ENCODE measurements around the gene CBX4. TPM values are rescaled to one million over a fixed set of nuclear protein-coding genes. Genes with fewer than 3 reads are reported as not detected.

CBX4 gene
- total RNA-seq, 1 experiment from 2014 or later: 6.2 TPM

- H4K8ac ChIP-seq (replicated peaks; ENCODE audit: insufficient read length, low read depth, low read length): no peak overlapping the region
- no peaks in the 10 kb centered on the region for H3K79me1 ChIP-seq (ENCODE audit: insufficient read depth, low read depth, low read length, poor library complexity, severe bottlenecking)
- no peak overlapping the region for H4K91ac ChIP-seq (ENCODE audit: insufficient read length, low read depth, low read length)
- H3K27me3 Mint-ChIP-seq (ENCODE audit: low read depth): peaks cover 100% of the 10 kb centered on the region
- H4K5ac ChIP-seq (ENCODE audit: insufficient read length, low read depth, low read length): no peak overlapping the region
- no peak for DNase-seq
- no peak overlapping the region for H3K56ac ChIP-seq (ENCODE audit: insufficient read length, low read depth, low read length)
- no peak overlapping the region for H2BK5ac ChIP-seq (ENCODE audit: insufficient read length, low read length)
- no peak overlapping the region for H2AK5ac ChIP-seq (ENCODE audit: insufficient read length, low read length)
- H2BK120ac ChIP-seq (ENCODE audit: low read depth, low read length, poor library complexity, severe bottlenecking): no peak overlapping the region
- no peaks in the 10 kb centered on the region for H3K23me2 ChIP-seq (ENCODE audit: insufficient read length, low read depth, low read length, poor library complexity, severe bottlenecking)
- H3K18ac ChIP-seq (ENCODE audit: insufficient read length, low read depth, low read length): no peak overlapping the region
- H3K9me3 ChIP-seq (ENCODE audit: control insufficient read depth, low read depth, low read length): no peaks in the 10 kb centered on the region
- H2AFZ ChIP-seq (ENCODE audit: low read length): no peak overlapping the region
- peaks cover 11 to 12% of the 10 kb centered on the region in 2 experiments for H3K4me1 Mint-ChIP-seq
- H3K23ac ChIP-seq (ENCODE audit: insufficient read length, low read depth, low read length): no peak overlapping the region
- H3K27me3 ChIP-seq (ENCODE audit: insufficient read depth, low read length): peaks cover 32% of the 10 kb centered on the region; the same call in 1 of the 2 replicates
- no CpG with 5 or more reads among the region's 11 CpGs for WGBS (ENCODE audit: extremely low coverage, insufficient read length, low lambda C conversion rate)
- no peak overlapping the region for H2BK15ac ChIP-seq (ENCODE audit: low read depth, low read length)
- no peak overlapping the region for H2BK12ac ChIP-seq (ENCODE audit: insufficient read length, low read depth, low read length)
- no peak overlapping the region for H3K9ac ChIP-seq (ENCODE audit: extremely low read depth, insufficient read length, low read length)
- H3K4me2 ChIP-seq (ENCODE audit: insufficient read depth, insufficient read length, low read length): no peak overlapping the region
- no peak overlapping the region for H3K27ac ChIP-seq (ENCODE audit: insufficient read length, low read depth, low read length)
- no peak for TF ChIP-seq CTCF (conservative IDR thresholded peaks at IDR 0.05)
- H4K20me1 ChIP-seq (ENCODE audit: control insufficient read depth, insufficient read depth, insufficient read length): no peaks in the 10 kb centered on the region
- H3T11ph ChIP-seq (ENCODE audit: low read length): no peak overlapping the region
- no peak overlapping the region for H3K14ac ChIP-seq (ENCODE audit: insufficient read depth, low read length)
- no peak overlapping the region for H3K4me3 Mint-ChIP-seq
- no peaks in the 10 kb centered on the region for H3K4me1 ChIP-seq (ENCODE audit: insufficient read depth, low read length)
- no peaks in the 10 kb centered on the region for H3K79me2 ChIP-seq (ENCODE audit: insufficient read depth, low read length)
- H3K9me3 Mint-ChIP-seq: peaks cover 7 to 13% of the 10 kb centered on the region in 2 experiments; a peak in 4 of 5 replicates
- H2BK20ac ChIP-seq (ENCODE audit: low read depth, low read length, poor library complexity, severe bottlenecking): no peak overlapping the region
- no peak overlapping the region for H3K4ac ChIP-seq (ENCODE audit: low read depth, low read length)
- H3K36me3 Mint-ChIP-seq (ENCODE audit: insufficient read depth in 1 of 3, low read depth in 3 of 3): peaks cover 0 to 5% (median 3%) of the 10 kb centered on the region in 3 experiments; a peak in 4 of 7 replicates
- H3K27ac Mint-ChIP-seq: no peak overlapping the region
These were observed 13.0 kb downstream of the CBX4 start for GRCh38 chr17:79826204-79826680.

Data from H9 (cell line).